Activated CD4-positive, alpha-beta T cell treated with anti-CD3 and anti-CD28 coated beads, Interleukin-10, Interleukin-2, amounts not matched to agents 100 ng/mL and 50 ng/mL, durations not matched to agents 16 hours and 8 hours (primary cell): ENCODE data around the gene NRP1.
A peak's percentile ranks its signal among the peaks of the same experiment; 100 is the strongest.

Source experiments
- DNase-seq: peaks from one replicate; pipeline ENCODE4 v3.0.0-alpha.2; 2020

The NRP1 gene

DNA sequence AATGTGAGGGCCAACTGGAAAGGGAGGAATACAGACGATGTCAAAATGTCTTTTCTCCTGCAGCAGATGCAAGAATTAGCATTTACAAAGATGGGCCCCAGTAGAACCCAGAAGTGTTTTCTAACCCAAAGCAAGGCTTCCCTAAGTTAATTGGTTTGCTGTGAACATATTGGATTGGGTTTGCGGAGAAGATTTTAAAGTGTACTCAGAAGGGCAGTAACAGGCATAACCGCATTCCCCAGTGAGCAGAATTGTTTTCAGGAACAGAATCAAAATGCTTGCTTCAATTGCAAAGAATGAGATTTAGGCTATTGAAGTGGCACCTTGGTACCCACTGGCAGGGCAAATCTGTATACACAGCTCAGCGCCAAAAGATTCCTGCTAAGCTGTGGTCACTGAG, 78.0 kb downstream of the NRP1 start:
- DNase-seq, result no peak

DNA sequence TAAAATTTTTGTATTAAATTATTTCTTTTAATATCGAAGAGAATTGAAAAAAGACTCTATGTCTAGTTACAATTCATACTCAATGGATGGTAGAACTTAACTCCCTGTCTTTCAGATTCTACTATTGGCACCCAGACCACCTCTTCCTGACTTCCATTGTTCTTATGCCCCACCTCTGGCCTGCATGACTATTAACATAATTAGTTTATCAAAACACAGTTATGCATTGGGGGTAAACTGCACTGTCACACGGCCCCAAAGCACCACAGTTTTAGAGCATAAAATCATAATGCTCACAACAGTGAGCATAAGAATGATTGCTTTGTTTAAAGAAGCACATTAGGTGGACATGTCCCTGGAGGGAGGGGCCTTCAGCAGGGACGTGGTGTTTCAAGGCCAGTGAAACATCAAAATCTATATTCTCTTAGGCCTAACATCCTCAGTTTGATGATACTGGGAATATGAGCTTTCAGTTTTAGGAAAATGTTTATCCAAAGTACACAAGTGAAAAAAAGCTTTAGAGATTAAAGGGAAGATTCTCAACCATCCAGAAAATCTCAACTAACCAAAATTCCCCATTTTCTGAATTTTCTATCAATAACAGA, 79.8 kb downstream of the NRP1 start:
- DNase-seq, result no peak

DNA sequence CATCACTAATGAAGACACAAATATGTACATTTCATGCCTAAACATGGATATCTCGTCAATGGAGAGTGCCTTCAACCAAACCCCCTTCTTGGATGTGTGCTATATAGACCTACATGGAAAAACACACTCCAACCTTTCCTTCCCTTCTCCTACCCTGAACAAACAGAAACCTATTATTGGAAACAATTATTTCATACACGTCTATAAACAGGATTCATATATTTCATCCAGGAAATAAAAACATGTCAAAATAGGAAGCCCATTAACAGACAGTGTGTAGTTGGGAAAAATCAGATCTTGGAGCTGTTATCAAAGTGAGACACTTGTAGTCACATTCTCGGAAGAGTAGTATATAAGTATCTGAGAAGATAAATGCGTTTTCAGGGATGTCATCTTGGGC, 81.1 kb downstream of the NRP1 start:
- DNase-seq, result no peak

DNA sequence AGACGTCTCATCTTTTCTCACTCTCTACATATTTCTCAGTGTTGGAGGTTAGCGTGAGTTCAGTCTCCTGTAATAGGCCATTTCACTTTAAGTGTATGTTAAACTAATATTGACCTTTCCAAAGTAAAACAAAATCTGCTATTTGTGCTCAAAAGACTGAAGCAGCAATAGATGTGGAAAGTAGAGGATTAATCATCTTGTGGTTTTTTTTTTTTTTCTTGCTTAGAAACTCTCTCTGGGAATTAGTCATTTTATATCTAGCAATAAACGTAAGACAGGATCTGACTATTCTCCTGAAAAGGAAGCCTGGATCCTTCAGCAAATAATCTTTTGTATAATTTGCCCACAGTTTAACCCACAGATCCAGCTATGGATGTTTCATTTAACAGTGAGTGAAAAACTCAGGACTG, 81.7 kb downstream of the NRP1 start:
- DNase-seq, result peak; percentile 55

- DNase-seq, result no peak
These were observed 82.1 kb downstream of the NRP1 start for GRCh38 chr10:33252324-33252723.

GRCh38 chr10:33249659-33250345, 84.7 kb downstream of the NRP1 start:
- DNase-seq, result no peak

DNA sequence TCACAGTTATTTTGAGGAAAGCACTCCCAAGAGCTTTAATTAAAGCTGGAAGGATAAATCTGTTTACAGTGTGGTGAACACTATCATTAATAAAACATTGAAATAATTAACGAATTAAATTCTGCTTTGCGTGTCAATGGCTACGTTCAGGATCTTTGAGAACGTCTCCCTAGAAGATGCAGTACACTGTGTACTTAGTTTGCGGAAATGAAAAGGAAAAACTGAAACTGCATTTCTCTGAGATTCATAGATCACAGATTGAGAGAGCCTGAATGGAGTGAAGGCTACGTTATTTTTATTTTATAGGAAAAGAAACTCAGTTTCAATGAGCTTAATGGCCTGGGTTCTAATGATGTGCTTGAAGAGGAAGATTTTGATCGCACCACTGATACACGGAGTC, 85.3 kb downstream of the NRP1 start:
- no peak for DNase-seq

GRCh38 chr10:33248638-33249037, 85.8 kb downstream of the NRP1 start:
- DNase-seq, result peak; percentile 78

DNA sequence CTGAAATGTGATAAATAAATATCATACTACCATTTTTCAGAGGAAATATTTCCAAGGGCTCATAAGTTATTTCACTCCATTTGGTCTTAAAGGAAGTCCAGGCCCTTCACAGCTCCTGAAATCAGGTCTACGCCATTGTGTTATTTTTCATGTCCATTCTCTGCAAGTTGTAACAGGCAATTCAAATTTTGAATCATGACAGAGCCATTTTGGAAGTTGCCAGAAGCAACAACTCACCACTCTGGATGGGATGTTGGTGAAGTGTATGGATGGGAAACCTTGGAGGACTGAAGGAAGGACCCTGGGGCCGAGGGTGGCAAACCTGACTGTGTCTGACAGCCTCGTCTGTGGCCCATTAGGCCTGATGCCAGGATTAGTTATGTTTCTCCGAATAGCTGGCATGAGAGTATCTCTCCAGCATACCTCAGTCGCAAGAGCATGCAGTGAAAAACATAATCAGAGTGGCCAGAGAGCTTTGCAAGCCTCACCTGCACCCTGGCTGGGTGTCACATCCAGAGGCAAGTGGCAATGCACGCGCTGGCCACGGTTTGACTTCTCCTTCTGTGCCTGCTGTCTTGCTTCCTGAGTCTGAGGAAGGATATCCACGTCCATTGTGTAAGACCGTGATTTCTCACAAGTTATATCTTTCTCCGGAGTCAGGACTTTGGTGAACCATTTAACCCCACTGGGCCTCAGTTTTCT, 87.1 kb downstream of the NRP1 start:
- no peak for DNase-seq

DNA sequence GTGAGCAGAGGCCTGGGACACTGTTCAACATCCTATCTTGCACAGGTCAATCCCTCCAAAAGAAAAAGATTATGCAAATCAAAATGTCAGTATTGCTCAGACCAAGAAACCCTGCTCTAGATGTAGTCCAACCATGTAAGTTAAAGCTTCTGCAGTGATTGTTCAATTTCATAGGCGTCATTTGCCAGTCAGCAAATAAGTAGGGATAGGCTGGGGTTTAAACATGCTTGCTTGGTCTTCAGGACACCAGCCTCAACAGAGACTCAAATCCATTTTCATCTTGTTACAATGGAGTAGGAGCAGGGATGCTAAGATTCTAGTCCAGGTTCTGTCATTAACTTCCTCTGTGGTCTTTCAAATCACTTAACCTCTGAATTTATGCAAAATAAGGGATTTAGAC, 89.1 kb downstream of the NRP1 start:
- no peak for DNase-seq

DNA sequence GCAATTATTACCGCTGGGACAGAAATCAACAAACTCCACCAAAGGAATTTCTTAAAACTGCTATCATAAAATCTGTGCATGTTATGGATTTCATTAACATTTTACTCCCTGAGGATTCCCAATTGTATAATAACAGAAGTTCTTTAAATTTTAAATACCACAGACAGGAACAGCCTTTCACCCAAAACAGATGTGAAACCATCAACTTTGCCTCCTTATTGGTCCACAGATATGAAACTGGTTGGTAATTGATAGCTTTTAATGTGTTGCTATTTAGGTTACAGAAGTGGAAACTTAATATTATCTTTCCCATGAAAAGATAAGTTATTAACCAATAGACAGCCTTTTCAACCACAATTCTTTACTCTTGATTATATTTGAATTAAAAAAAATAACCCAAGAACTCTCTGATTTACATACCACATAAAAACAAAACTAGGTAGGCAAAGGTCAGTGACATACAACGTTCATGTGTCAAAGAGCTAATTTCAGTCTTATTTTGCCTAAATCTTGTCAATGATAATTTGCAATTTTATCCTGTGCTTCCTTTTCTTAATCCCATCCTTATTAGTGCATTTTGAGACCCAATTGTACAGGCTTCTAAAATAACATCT, 90.0 kb downstream of the NRP1 start:
- DNase-seq, result no peak

DNA sequence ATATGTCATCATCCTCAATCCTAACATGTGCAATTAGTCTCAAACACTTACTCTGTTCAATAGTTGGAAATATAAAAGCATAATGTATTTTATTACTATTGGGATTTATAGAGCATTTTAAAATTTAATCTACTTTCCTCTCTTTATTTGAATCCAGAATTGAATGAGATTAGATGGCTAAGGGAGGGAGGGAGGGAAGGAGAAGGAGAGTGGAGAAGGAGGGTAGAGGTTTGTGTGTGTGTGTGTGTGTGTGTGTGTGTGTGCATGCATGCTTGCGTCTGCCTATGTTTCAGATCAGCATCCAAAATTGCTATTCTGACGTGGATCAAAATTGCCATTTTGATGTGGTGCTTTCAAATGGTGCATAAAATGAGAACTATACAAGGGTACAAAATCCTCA, 90.8 kb downstream of the NRP1 start:
- no peak for DNase-seq

GRCh38 chr10:33242931-33243330, 91.5 kb downstream of the NRP1 start:
- no peak for DNase-seq

GRCh38 chr10:33241351-33241750, 93.1 kb downstream of the NRP1 start:
- DNase-seq, result no peak

- no peak for DNase-seq
These were observed 93.5 kb downstream of the NRP1 start for GRCh38 chr10:33240931-33241330.

DNA sequence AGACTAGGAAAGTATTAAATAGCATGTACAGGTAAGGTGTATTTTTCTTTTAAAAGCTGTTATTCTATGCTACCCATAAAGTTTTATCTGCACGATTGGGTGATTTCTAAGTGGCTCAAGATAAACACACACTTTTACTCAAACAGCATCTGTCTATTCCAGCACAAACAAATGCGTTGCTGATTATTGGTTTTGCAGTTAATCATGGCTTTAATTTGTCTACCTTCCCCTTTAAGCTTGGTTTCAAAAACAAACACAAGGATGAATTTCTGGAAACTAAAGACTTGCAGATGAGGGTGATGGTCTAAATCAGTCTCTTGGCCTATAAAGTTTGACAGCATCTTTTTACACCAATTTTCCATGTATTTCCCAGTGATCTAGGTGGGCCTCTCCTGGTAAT, 94.2 kb downstream of the NRP1 start:
- DNase-seq, result no peak

- no peak for DNase-seq
These were observed 95.2 kb downstream of the NRP1 start for GRCh38 chr10:33239257-33239656.

DNA sequence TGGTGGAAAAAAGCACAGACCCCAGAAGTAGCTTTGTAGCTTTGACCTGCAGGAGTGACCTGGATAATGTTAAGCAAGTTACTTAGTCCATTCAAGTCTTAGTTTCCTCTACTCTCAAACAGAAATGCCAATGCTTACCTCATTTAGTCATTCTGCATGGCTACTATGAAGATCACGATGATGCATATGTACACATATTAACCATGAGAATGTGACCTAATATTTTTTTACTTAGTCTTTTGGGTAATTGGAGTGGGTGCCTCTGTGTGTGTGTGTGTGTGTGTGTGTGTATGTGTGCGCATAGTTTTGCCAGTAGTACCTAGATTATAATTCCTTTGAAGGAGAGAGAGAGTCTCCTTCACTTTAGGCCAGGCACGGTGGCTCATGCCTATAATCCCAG, 95.8 kb downstream of the NRP1 start:
- DNase-seq, result no peak

GRCh38 chr10:33237736-33238624, 96.5 kb downstream of the NRP1 start:
- no peak for DNase-seq

DNA sequence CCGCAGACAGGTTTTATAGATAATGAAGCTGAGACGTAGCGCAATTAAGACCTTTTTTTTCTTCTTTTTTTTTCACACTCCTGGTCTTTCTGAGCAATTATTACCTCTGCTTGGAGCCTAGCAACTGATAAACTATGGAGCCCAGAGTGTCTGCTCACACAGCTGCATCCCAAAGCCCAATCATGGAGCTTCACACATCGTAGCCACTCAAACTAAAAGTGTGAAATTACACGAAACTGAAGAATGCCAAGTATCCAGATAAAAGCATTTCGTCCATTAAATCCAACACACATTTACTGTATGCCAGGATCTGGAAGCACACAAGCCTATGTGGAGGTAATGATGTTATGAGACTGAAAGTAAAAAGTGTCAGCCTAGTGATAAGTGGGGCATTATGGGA, 97.6 kb downstream of the NRP1 start:
- no peak for DNase-seq

DNA sequence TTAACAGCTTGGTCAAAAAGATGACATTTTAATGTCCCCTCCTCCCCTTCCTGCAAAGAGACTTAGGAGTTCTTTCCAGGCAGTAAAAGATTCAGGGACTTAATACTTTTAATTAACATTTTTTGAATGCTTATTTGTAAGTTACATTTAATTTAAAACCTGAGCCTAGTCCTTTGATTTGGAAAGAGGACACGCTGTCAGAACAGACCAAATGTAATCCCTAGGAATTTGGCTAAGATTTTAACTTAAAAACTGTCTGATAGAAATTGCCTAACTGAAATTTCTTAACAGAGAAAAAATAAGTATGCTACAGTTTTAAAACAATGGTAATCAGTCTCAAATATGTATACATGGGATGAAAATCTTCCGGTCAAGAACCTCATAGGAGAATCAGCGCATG, 98.5 kb downstream of the NRP1 start:
- DNase-seq, result no peak

DNA sequence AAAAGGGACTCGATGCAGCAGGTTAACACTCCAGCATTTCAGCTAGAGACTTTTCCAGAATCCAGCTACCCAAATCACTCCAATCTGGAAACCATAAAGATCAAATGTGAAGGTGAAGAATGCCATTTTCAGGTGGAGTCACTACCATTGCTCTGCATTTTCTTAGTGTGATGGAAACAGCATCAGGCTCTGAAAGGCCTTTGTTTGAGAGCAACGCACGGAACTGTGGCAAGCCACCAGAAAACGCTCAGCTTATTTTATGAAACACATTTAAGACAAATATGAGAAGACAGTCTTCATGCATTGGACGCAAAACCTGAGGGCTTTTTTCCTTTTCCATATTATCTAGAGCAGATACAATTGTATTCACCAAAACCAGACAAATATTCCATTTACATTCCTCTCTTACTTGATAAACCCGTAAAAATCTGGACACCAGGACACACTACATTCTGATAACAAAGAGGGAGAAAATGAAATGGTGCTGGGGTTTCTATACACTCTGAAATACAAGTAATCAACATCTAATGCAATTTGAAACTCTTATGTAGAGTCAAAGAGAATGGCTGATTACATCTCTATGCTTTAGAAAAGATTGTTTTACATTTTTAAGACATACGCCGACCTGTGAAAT, 99.1 kb downstream of the NRP1 start:
- DNase-seq, result no peak
